Neural cell (in vitro differentiated cells): ENCODE results near the gene KIT. TPM values are rescaled to one million over a fixed set of nuclear protein-coding genes. Genes with fewer than 3 reads are reported as not detected.

Experiments
- H2AFZ ChIP-seq: fragments of 200-600, 300-800 bp; sonication (generic), shearing (Covaris generic); 2 replicates; pipeline ENCODE4 v1.6.0; 2014; ENCODE audit warnings: low read depth, mild to moderate bottlenecking, antibody characterized with exemption, low read length, moderate library complexity
- H3F3A ChIP-seq: fragments of 200-600 bp; shearing (Covaris generic); 2 replicates; pipeline ENCODE4 v1.6.1; 2016; ENCODE audit warnings: mild to moderate bottlenecking, moderate library complexity, mixed read lengths, antibody characterized with exemption, low read length; ENCODE audit not compliant: insufficient read depth, poor library complexity, severe bottlenecking
- H3K27ac ChIP-seq: fragments of 200-600, 300-800 bp; sonication (generic), shearing (Covaris generic); 2 replicates; pipeline ENCODE4 v1.5.1; 2014; ENCODE audit warnings: mild to moderate bottlenecking, low read length, moderate library complexity
- H3K27me3 ChIP-seq: fragments of 300-800, 200-600 bp; sonication (generic), shearing (Covaris generic); 2 replicates; pipeline ENCODE4 v1.6.0; 2014; ENCODE audit warnings: mild to moderate bottlenecking, low read depth, low read length, moderate library complexity; ENCODE audit not compliant: insufficient read depth
- H3K36me3 ChIP-seq: fragments of 300-800, 200-600 bp; sonication (generic), shearing (Covaris generic); 2 replicates; pipeline ENCODE4 v1.5.1; 2014; ENCODE audit warnings: mild to moderate bottlenecking, antibody characterized with exemption, low read length, moderate library complexity; ENCODE audit not compliant: insufficient read depth
- H3K4me2 ChIP-seq: fragments of 300-800, 200-600 bp; sonication (generic), shearing (Covaris generic); 2 replicates; pipeline ENCODE4 v1.6.0; 2014; ENCODE audit warnings: mild to moderate bottlenecking, low read length
- H3K4me3 ChIP-seq: fragments of 300-800, 200-600 bp; sonication (generic), shearing (Covaris generic); 2 replicates; pipeline ENCODE4 v1.5.1; 2014; ENCODE audit warnings: mild to moderate bottlenecking, low read length, moderate library complexity
- H3K79me2 ChIP-seq: fragments of 200-600 bp; shearing (Covaris generic); replicated peaks from 2 replicates; pipeline ENCODE4 v1.6.0; 2014; ENCODE audit warnings: mild to moderate bottlenecking, low read length, moderate library complexity; ENCODE audit not compliant: insufficient read depth
- H3K9ac ChIP-seq: fragments of 300-800, 200-600 bp; sonication (generic), shearing (Covaris generic); 2 replicates; pipeline ENCODE4 v1.6.1; 2016; ENCODE audit warnings: mild to moderate bottlenecking, low read length, mixed read lengths
- H3K9me2 ChIP-seq: fragments of 200-600 bp; shearing (Covaris generic); 2 replicates; pipeline ENCODE4 v1.6.1; 2016; ENCODE audit warnings: mild to moderate bottlenecking, low read length, mixed read lengths; ENCODE audit not compliant: insufficient read depth
- H3K9me3 ChIP-seq: fragments of 200-600, 300-800 bp; sonication (generic), shearing (Covaris generic); 2 replicates; pipeline ENCODE4 v1.6.1; 2016; ENCODE audit warnings: mild to moderate bottlenecking, mixed run types, low read length, moderate library complexity, mixed read lengths
- H4K20me1 ChIP-seq: fragments of 200-600 bp; shearing (Covaris generic); 2 replicates; pipeline ENCODE4 v1.6.1; 2016; ENCODE audit warnings: mild to moderate bottlenecking, mixed run types; ENCODE audit not compliant: insufficient read depth
- CTCF ChIP-seq: fragments of 450-650 bp; IDR thresholded peaks from 2 replicates; pipeline ENCODE4 v1.5.1; 2014; ENCODE audit warnings: antibody characterized with exemption, mild to moderate bottlenecking, moderate library complexity; ENCODE audit not compliant: poor library complexity, severe bottlenecking
- EP300 ChIP-seq: fragments of 450-650 bp; conservative IDR thresholded peaks from 2 replicates; pipeline ENCODE4 v1.6.1; 2014; ENCODE audit warnings: antibody characterized with exemption, mild to moderate bottlenecking, moderate library complexity; ENCODE audit not compliant: poor library complexity, severe bottlenecking
- EZH2 ChIP-seq: fragments of 200-600, 300-800 bp; shearing (Covaris generic), sonication (generic); IDR thresholded peaks from 2 replicates; pipeline ENCODE4 v1.6.1; 2014; ENCODE audit warnings: antibody characterized with exemption, low read length, borderline replicate concordance, mild to moderate bottlenecking; ENCODE audit not compliant: insufficient read depth, poor library complexity, severe bottlenecking
- MXI1 ChIP-seq: fragments of 450-650 bp; conservative IDR thresholded peaks from 2 replicates; pipeline ENCODE4 v1.6.1; 2014; ENCODE audit warnings: antibody characterized with exemption, mild to moderate bottlenecking; ENCODE audit not compliant: poor library complexity, severe bottlenecking
- POLR2AphosphoS5 ChIP-seq: IDR thresholded peaks from 2 replicates; pipeline ENCODE4 v1.6.1; 2012
- RAD21 ChIP-seq: fragments of 450-650 bp; conservative IDR thresholded peaks from 2 replicates; pipeline ENCODE4 v1.6.1; 2014; ENCODE audit warnings: antibody characterized with exemption, mild to moderate bottlenecking, moderate library complexity
- REST ChIP-seq: IDR thresholded peaks from 2 replicates; pipeline ENCODE4 v1.6.1; 2012; ENCODE audit warnings: borderline replicate concordance
- SMC3 ChIP-seq: fragments of 450-650 bp; conservative IDR thresholded peaks from 2 replicates; pipeline ENCODE4 v1.6.1; 2014; ENCODE audit warnings: antibody characterized with exemption, mild to moderate bottlenecking, moderate library complexity; ENCODE audit not compliant: poor library complexity
- TAF1 ChIP-seq: IDR thresholded peaks from 2 replicates; pipeline ENCODE4 v1.6.1; 2012; ENCODE audit warnings: low read depth
- polyA plus RNA-seq: library from polyadenylated mRNA; depleted of rRNA; stranded (reverse); fragments of >200 nt; gene quantifications from 2 replicates; pipeline ENCODE4 v1.2.3, GENCODE V29; 2014

KIT gene
- polyA plus RNA-seq, 1 donor from 2014 or later = 0.95 TPM

DNA sequence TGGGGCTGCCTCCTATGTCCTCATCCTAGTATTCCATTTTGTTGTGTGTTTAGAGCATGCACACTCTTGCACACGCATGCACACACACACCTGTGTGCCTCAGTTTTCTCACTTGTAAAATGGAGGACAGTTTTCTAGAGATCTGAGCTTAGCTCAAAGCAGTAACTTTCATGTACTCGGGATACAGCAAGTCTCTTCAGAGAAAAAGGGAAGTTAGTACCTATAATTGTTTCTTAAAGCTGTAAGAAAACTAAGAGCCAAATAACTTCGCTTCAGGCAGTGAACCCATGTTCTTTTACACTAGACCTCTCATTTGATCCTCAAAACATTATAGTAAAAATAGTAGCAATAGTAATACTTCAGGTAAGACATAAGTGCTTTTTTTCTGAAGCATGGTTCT is 49.6 kb downstream of the KIT start:
- TF ChIP-seq MXI1 (no peak), EP300 (no peak), EZH2 (no peak), SMC3 (no peak), TAF1 (no peak)
- H3K9me2 ChIP-seq = no peaks in the 10 kb centered on the region
- no peak overlapping the region for H3K4me2 ChIP-seq
- no peaks in the 10 kb centered on the region for H3K36me3 ChIP-seq
- no peak overlapping the region for H3K9ac ChIP-seq
- no peaks in the 10 kb centered on the region for H3F3A ChIP-seq
- no peaks in the 10 kb centered on the region for H3K79me2 ChIP-seq
- H4K20me1 ChIP-seq = no peaks in the 10 kb centered on the region
- H3K4me3 ChIP-seq = no peak overlapping the region
- H2AFZ ChIP-seq = no peak overlapping the region
- no peak overlapping the region for H3K27ac ChIP-seq
- no peaks in the 10 kb centered on the region for H3K27me3 ChIP-seq
- no peaks in the 10 kb centered on the region for H3K9me3 ChIP-seq

DNA sequence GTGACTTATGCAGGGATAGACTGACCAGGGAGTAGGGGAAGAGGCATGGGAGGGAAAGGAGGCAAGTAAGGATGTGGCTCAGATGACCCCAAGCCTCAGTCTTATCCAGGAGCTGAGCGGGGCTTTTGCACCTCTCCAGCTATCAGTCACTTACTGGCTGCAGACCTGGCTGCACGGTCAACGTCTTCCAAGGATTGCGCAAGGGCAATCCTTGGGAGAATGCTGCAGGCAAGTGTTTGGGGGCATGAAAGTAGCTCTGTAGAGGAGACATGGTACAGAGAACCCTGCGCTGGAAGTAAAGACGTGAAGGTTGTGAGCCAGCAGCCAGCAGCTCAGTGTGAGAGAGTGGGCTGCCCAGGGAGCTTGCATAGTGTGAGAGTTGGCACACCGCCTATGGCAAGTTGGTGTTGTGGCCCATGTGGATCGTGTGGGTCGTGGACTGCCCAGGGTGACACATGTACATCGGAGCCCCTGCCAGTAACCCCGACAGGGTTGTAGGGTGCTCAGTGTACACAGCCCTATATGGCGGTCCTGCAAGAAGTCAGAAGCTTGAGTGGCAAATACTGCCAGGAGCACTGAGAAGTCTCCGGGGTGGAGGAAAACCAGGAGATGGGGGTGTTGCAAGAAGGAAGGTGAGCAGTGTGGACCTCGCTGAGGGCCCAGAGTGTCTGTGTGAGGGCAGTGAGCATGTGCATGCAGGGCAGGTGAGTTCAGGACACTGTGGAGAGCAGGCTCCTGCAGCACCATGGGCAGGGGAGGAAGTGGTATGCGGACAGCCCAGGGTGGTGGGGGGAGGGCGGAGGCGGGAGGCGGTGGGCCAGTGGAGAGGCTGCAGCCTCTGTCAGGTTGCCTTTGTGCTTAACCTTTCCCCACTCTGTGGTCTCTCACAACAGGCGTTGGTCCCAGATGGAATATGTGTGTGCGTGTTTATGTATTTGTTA is 50.9 kb downstream of the KIT start:
- H3K36me3 ChIP-seq = no peaks in the 10 kb centered on the region
- H3K4me3 ChIP-seq = no peak overlapping the region
- TF ChIP-seq EP300 = no peak
- TF ChIP-seq EZH2 = no peak
- TF ChIP-seq REST = no peak
- TF ChIP-seq CTCF = no peak
- no peak for TF ChIP-seq SMC3
- TF ChIP-seq POLR2AphosphoS5 = no peak
- no peak for TF ChIP-seq RAD21
- TF ChIP-seq MXI1 = no peak
- no peak for TF ChIP-seq TAF1

More for the DNA sequence above, 50.9 kb downstream of the KIT start:
- H3K27me3 ChIP-seq = no peaks in the 10 kb centered on the region
- no peaks in the 10 kb centered on the region for H3K9me2 ChIP-seq
- H3K9ac ChIP-seq = no peak overlapping the region
- no peaks in the 10 kb centered on the region for H3K79me2 ChIP-seq
- H3F3A ChIP-seq = no peaks in the 10 kb centered on the region
- H2AFZ ChIP-seq = no peak overlapping the region
- H3K9me3 ChIP-seq = no peaks in the 10 kb centered on the region
- no peak overlapping the region for H3K27ac ChIP-seq
- H3K4me2 ChIP-seq = no peak overlapping the region
- H4K20me1 ChIP-seq = no peaks in the 10 kb centered on the region
